Fibroblast of skin of abdomen (primary cell): ENCODE data around the gene PYROXD2.
A peak's percentile ranks its signal among the peaks of the same experiment; 100 is the strongest.

Experiments
- DNase-seq: peaks from one replicate; pipeline ENCODE4 v3.0.0-alpha.2; 2013

PYROXD2 gene

DNA sequence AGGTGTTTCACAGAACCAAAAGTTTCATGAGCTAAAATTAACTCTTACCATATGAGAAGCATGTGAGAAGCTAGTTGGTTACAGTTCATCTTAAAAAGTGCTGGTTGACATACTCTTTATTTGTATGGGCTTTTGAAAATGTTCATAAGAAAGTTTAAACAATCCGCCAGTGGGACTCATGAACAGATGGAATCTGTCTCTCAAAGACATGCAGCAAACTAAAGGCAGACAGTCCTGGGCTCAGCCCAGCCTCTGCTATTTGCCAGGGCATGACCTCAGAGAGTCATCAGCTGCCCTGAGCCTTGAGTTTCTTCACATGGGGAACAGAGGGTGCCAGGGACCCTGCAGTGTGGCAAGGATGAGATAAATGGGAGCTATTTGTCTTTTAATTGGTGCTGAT, 3.2 kb downstream of the PYROXD2 start:
- no peak for DNase-seq

DNA sequence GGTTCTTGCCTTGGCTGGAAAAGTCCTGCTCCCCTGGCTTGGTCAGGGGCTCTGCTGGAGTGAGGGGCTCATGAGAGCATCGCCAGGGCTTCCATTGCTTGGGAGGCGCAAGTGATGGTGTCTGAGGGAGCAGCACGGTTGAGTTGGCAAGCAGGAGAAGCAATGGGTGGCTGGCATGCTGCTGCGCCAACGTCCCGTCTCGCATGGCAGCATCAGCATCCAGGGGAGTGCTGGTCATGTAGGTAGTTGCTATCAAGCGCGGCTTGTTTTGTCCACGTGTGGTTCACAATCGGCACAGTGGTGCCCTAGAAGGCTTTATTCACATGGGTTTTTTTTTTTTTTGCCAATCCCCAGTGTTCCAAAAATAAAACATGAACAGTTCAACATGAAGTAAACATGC, 3.8 kb downstream of the PYROXD2 start:
- no peak for DNase-seq

DNA sequence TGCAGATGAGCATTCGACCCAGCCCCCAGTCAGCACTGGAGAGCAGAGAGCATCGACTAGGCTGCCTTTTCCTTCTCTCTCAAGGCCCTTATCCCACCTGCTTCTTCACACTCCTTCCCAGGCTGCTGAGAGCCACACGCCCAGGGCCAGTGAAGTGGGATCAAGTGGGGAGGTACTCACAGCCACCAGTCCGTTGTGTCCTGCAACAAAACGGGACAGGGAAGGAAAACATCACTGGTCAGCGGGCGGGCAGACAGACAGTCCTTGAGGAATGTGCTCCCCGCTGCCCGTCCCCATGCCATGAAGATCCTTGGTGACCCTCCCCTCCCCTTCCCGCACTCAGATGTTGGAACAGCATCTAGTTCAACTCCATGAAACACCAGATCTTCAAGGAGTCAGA, 4.2 kb downstream of the PYROXD2 start:
- no peak for DNase-seq

DNA sequence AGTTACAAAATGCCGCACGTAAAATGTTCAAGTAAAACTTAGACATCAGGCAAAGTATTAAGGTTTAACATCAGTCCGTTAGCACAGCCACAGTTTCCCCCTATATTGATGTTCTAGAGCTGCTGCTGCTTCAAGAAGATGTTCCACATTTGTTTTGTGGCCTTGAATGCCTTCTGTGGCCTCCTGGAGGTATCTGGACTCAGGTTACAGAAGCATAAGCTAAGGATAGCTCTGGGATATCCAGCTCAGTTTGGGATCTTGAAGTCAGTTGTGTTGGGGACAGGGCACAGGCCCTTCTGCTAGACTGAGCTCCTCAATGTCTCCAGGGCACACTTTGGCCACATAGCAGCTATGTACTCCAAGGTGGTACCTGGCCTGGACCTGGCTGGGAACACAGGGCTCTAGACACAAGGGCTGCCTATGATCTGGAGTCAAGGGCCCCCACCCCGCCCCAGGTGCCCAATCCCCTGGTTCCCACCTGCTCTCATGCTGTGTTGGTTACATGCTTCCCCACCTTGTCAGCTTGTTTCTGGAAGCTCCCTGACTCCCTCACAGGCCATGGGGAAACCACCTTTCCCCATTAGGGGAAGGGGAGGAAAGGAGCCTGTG, 4.7 kb downstream of the PYROXD2 start:
- no peak for DNase-seq

DNA sequence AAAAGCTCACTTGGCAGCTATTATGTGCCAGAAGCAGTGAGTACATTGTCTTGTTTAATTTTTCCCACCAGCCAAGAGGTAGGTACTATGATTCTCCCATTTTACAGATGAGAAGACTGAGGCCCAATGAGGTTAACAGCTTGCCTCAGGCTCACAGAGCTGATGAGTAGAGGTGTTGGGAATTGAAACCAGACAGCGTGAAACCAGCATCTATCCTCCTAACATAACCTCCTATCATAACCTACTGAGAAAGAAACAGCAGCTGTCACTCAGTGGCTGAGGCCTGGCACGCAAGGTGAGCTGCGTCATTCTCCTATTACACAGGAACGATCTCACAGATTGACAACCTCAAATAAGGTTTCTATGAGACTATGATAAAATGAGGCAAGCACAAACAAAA, 6.2 kb downstream of the PYROXD2 start:
- no peak for DNase-seq

DNA sequence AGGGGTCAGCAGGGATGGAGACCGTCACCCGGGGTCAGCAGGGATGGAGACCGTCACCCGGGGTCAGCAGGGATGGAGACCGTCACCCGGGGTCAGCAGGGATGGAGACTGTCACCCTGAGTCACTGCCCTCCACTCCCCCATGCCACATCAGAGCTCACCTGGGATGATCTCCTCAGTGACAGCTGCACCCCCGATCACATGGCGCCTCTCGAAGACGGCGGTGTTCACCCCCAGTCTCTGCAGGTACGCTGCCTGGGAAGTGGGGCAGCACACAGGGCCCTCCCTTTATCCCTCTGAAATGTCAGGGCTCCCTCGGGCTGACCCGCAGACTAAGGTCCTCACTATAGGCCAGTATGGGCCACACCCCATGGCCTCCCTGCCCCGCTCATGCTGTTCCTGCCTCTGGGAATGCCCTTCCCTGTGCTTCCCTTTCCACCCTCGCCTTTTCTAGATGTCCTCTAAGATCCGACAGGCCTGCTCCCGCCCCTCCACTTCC, 7.2 kb downstream of the PYROXD2 start:
- DNase-seq: no peak

DNA sequence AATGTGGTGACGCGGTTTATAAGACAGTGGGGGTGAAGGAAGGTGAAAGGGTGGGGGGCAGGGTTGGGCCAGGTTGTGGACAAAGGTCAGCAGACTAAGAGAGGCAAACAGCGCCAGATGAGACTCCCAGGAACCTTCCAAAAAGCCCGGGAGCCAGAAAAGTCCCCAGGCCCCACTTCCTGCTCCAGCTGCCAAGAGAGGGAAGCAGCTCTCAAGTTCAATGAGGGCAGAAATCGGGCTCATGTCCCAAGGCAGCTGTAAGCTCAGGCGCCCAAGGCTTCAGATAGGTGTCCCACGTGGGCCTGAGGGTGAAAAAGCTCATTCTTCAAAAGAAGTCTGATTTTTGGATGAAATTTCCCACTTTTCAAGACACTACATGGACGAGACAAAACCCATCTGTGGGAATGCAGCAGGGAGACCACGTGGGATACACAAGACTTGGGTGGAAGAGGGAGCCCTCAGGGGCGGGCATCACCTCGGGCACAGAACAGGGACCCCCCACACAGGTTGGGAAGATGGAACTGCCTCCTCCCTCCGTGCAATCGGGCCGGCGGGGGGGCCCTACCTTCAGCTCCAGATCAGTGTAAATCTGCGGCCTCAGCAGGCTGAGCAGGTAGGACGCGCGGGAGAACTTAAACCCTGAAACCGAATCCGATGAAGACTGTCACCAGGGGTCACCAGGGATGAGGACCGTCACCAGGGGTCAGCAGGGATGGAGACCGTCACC, 7.8 kb downstream of the PYROXD2 start:
- no peak for DNase-seq

DNA sequence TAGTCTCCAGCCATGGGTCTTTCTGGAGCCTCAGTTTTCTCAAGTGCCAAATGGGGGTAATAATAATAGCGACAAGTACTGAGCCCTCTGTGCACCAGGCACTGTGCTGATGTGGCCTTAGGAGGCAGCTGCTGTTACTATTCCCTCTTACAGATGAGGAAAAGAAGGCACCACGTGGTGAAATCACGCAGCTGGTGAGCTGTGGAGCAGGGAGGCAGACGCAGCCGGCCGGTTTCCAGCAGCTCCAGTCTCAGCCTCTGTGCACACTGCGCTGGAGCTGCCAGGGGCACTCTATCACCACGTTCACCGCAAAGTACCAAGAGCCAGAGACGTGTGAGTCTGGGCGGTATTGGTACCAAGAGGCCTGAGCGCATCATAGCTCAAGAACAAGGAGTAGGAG, 9.6 kb downstream of the PYROXD2 start:
- peak; percentile 31 for DNase-seq

DNA sequence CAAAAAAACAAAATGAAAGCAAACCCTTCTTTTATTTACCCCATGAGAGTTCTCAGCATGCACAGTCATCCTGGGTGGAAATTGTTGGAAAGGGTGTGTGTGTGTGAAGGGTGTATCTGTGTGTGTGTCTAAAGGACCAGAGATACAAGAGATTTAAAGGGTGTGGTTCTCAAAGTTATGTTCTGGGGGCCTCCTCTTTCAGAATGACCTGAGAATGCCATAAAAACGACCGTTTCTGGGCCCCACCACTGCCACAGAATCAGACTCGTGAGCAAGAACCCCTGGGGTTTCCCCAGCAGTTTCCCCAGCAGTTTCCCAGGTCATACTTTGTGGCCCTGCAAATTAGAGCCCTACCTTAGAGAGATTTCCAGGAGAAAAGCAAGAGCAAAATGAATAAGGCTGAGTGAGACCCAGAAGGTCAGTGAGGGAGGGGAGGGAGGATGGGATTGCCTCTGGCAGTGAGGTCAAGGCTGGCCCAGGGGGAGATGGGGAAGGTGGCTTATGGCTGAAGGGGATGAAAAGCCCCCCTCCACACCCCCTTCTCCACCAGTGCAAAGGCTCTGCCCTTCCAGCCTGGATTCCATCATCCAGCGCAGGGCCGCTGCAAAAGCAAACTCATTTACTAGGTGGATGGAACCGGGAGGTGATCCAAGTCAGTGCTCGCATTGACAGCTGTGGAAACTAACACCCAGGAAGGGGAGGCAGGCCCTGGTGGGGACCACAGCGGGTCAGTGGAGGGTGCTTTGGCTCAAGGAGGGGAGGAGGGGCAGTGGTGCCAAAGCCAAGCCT, 10.2 kb downstream of the PYROXD2 start:
- DNase-seq: peak; percentile 73

DNA sequence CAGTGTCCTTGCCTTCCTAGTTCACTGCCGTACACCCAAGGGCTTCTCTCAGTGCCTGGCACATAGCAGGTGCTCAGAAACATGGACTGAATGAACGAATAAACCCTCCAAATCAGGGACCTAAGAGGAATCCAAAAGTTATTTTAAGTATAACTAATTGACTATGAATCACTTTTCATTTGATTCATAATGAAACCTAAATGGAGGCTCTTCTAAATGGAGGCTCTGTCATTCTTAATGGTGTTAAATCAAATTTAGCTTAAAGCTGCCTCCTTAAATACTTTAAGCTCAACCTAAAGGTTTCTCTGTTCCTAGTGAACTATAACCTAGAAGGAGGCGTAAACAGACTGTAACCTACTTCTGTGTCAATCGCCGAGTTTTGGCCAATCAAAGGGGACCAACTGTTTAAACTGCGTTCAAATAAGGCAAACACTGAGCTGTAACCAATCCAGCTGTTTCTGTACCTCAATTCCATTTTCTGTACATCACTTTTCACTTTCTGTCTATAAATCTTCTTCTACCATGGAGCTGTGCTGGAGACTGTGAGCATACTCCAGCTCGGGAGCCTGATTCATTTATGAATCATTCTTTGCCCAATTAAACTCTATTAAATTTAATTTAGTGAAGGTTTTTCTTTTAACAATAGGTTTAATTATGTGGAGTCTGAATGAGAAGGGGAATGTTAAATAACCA, 11.0 kb downstream of the PYROXD2 start:
- DNase-seq: peak; percentile 78

DNA sequence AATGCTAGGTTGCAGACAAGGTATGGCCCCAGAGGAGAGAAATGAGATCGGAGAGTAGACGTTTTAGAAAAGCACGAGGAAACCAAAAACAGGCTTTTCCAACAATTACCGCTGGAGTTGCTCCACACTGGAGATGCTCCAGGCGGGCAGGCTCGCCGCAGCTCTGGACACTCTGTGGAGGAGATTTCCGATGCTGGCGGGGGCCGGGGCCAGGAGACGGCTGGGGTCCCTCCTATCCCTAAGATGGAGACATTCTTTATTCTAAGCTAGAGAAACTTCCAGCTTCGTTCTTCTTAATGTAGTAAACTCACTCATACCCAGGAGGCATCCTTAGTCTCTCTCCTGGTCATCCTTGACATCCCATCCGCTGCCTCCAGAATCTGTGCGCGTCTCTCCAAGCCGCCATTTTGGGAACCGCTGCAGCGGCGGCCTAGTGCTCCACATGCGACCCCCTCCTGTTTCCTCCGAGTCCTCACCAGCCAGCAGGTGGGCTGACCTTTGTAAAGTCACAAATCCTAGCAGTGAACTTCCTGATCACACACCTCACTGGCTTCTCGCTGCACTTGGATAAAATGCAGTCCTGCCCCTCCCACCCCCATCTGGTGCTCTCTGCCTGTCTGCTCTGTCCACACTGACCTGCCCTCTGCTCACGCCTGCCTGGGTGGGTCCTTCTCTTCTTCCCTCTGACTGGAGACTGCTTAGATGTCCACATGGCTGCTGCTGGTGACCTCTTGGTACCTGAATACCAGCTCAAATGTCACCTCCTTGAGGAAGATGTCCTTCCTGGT, 11.9 kb downstream of the PYROXD2 start:
- DNase-seq: no peak

DNA sequence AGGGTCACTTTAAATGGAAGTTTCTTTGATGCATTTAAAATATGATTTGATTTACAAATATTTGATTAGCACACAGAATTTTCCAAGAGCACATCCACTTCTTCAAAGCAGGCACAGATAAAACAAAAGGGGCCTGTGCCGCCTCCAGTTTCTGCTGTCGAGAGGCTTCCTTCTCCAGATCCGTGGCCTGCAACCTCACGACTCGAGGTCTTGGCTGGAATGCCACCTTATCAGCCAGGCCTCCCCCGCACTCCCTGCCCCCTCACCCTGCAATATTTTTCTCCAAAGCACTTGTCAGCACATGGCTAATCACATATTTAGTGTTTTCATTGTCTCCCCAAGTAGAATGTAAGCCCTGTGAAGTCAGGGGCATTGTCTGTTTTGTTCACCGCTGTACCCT, 12.5 kb downstream of the PYROXD2 start:
- DNase-seq: no peak

DNA sequence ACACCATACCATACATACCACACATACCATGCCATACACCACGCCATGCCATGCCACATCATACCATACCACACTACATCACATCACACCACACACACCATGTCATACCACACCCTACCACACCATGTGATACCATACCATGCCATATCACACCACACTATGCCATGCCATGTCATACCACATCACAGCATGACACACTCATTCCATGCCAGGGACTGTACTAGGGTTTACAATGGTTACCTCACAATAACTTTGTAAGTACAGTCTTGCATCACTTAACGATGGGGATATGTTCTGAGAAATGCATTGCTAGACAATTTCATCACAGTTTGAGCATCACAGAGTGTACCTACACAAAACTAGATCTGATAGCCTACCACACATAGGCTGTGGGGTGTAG, 14.5 kb downstream of the PYROXD2 start:
- no peak for DNase-seq

DNA sequence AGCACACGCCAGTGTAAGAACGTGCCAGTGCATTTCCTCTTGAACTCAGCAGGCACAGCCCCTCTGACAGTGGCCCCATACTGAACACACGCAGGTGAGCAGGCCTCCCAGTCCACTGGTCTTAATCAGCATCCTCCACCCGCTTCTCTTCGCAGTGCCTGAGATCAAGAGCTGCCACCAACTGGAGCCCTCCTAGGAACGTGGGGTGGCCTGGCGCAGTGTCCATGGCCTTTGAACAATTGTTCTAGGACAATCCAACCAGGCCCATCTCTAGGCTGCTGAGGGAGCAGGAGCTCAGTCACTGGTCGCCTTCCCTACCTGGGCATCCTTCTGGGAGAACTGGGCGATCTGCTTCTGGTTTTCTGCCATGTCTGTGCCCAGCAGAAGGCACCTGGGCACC, 15.2 kb downstream of the PYROXD2 start:
- DNase-seq: no peak

DNA sequence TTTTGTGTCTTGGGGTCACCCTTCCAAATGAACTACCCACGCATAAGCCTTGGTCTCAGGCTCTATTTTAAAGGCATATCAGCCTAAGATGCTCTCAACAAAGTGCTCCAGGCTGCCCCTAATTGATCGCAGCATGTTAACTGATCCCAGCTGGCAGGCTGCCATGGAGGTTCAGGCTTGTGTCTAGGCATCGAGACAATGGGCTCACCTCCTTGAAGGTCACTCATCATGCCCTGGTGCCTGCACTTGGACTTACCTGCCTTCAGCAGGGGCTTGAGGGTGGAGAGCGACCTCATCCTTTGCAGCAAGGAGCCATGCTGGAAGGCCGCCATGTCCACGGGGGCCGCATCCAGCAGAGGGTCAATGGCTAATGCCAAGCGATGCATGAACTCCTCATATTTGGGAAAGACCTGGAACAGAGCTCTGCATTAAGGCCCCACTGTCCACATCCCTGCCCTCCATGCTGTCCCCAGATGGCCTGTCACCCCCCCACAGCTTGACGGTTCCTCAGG, 17.8 kb downstream of the PYROXD2 start:
- DNase-seq: no peak

DNA sequence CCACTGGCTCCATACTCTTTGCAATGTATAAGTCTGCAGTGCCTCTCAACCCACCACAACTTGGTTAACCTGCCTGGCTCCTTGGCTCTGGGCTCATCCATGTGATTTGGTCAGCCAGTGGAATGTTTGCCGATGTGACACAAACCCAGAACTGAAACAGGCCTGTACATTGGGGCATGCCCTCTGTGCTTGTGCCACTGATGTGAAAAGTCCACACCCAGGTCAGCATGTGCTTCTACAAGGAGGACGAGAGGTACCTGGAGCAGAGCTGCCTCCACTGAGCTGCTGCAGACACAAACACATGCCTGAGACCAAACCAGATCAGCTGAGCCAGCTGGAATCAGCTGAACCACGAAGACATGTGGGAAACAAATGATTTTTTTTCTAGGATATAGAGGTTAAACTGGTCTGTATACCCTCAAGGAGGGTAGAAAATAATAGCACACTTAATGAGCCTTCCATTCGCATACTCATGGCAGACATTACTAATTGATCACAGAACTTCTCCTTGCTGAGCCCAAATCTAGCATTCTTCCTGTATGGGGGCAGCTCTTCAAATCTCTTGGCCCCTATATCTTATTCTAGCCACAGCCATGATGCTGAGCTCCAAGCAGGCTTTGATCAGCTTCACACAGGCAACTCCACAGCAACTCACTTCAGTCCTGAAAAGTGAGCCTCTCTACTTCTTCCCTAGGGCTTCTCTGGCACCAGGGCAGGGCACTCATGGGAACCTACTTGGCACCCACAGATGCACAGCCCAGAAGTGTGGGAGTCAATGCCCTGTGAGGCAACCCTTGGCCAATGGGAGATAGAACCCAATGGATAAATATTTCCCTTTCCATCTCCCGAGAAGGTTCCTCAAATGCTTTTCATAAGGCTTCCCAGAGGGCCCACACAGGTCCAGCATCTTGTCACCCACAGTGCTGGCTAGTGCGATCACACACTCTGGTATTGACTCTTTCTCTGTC, 18.6 kb downstream of the PYROXD2 start:
- DNase-seq: no peak

DNA sequence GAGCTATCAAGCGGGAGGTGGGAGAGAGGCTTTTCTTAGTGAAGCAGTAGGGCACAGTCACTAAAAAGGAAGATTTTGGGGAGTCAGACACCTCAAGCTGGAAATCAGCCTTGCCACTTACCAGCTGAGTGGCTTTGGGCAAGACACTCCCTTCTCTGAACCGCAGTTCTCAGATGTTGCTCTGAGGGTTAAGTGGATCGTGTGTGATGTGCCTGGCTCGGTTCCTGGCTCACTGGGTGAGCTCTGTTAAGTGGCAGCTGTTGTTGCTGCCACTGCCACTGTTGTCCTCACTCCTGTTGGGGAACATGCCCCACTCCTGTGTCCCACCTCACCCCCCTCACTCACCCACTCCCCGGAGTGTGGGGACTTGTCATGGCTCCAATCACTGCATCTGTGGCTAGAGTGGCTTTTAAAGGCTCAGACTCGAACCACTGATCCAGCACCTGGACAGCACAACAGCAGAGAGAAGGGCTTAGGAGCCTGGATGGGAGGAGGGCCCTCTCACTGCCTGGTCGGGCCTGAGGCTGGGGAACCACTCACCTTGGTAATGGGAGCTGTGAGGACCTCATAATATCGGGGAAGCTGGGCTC, 20.0 kb downstream of the PYROXD2 start:
- no peak for DNase-seq

DNA sequence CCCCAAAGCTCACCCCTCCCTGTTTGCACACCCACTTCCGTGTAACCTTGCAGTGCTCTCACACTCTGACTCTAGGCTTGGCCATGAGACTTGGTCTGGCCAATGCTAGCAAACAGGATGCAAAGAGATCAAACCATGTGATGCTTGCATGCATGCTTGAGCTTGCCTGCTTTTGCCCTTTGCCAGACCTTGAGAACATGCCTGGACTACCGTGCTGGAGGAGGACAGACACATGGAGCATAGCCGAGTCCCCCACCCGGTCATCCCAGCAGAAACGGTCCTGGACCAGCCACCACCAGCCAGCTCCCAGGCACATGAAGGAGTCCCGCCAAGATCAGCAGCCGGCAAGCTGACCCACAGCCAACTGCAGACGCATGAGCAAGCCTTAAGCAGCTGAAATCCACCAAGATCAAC, 23.4 kb downstream of the PYROXD2 start:
- DNase-seq: no peak

DNA sequence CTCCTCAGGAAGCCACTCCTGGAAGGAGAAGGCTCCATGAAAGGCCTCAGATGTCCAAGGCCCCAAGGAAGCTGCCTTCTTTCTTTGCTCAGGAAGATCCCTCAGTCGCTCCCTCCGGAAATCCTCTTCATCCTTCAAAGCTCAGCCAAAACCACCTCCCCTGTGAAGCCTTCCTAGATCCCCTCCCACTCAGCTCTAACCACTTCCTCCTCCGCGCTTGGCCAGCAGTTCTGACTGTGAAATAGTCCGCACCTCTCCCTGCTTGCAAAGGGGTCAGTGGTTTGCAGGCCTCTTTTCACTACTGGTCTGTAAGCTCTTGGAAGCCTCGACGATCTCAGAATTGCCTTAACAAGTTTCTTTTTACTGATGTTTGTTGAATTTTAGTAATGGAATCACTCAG, 23.9 kb downstream of the PYROXD2 start:
- DNase-seq: no peak

DNA sequence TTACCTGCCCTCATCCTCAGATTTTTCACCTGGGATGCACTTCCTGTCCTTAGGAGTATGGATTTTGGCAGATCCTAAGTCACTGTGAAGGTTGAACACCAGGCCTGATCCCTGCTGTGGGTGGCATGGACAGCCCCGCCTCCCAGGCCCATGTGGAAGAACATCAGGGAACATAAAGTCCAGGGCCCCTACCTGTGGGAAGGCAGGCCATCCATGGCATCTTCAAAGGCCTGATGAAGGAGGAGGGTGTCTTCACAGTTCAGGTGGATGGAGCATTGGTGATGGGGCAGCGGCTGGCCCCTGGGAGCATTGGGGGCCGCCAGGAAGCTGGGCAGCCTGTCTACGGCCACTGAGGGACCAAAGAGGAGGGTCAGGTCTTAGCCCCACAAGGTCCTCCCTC, 24.6 kb downstream of the PYROXD2 start:
- no peak for DNase-seq
